Vagina (tissue), 2 donors: ENCODE data around the gene ZFP64. TPM values are rescaled to one million over a fixed set of nuclear protein-coding genes. Genes with fewer than 3 reads are reported as not detected.
"Not testable (repeated sequence)": the region's sequence is repeated elsewhere in the genome, so short reads cannot be mapped to it uniquely, and the experiment has no call there.

Experiments used
- DNase-seq, 2 donors: peaks; one replicate each; pipeline ENCODE4 v3.0.0-alpha.2; 2017; ENCODE audit errors: extremely low spot score in 2 of 2
- H3K27ac ChIP-seq: fragments of 200-600 bp; sonication (generic); one replicate; pipeline ENCODE4 v1.5.1; 2019
- H3K27me3 ChIP-seq: fragments of 200-600 bp; sonication (generic); one replicate; pipeline ENCODE4 v1.5.1; 2019
- H3K36me3 ChIP-seq, 2 donors: fragments of 200-600 bp; sonication (generic); one replicate each; pipeline ENCODE4 v1.5.1; 2017 to 2019
- H3K4me1 ChIP-seq: fragments of 200-600 bp; sonication (generic); one replicate; pipeline ENCODE4 v1.5.1; 2019
- H3K4me3 ChIP-seq, 2 donors: fragments of 200-600 bp; sonication (generic); 1 replicate in 1 of 2; 2 replicates in 1 of 2; pipeline ENCODE4 v1.5.1; 2016 to 2019
- H3K9me3 ChIP-seq: fragments of 200-600 bp; sonication (generic); one replicate; pipeline ENCODE4 v1.5.1; 2019
- CTCF ChIP-seq, 3 experiments: fragments of 450-650 bp in 2 of 3; fragments of 200-600 bp in 1 of 3; sonication (generic) in 1 of 3; IDR thresholded peaks; one replicate each; pipeline ENCODE4 v1.5.1; 2017 to 2019; ENCODE audit warnings: antibody characterized with exemption in 3 of 3, mild to moderate bottlenecking in 2 of 3, moderate library complexity in 2 of 3
- POLR2A ChIP-seq, 2 donors: fragments of 450-650 bp; IDR thresholded peaks; one replicate each; pipeline ENCODE4 v1.6.1; 2017; ENCODE audit warnings: antibody characterized with exemption in 2 of 2, mild to moderate bottlenecking in 2 of 2, moderate library complexity in 2 of 2
- POLR2AphosphoS5 ChIP-seq, 2 donors: sonication (generic); formaldehyde crosslinking; IDR thresholded peaks; one replicate each; pipeline ENCODE4 v1.9.0; 2017; ENCODE audit warnings: antibody characterized with exemption in 2 of 2, mild to moderate bottlenecking in 2 of 2, low read depth in 1 of 2; ENCODE audit not compliant: insufficient read depth in 1 of 2
- intact Hi-C: fragments of 100-400 bp; cut with DNase I; formaldehyde crosslinking; loops from one replicate; pipeline ENCODE4 v1.15.1; 2023
- total RNA-seq: library from RNA; depleted of rRNA; stranded (reverse); fragments of >200 nt; gene quantifications from one replicate; pipeline ENCODE4 v1.2.3, GENCODE V29; 2016

The ZFP64 gene
- total RNA-seq, 1 donor from 2014 or later: 18.4 TPM

DNA sequence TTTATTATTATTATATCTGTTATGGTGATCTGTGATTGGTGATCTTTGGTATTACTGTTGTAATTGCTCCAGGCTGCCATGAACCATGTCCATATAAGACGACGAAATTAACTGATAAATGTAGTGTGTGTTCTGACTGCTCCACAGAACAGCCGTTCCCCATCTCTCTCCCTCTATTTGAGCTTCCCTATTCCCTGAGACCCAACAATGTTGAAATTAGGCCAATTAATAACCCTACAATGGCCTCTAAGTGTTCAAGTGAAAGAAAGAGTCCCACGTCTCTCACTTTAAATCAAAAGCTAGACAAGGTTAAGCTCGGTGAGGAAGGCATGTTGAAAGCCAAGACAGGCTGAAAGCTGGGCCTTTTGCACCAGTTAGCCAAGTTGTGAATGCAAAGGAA, 51.6 kb downstream of the ZFP64 start:
- Histone ChIP-seq H3K4me3 (no peak overlapping the region), H3K9me3 (no peaks in the 10 kb centered on the region), H3K4me1 (no peaks in the 10 kb centered on the region), H3K27ac (no peak overlapping the region), H3K36me3 (no peaks in the 10 kb centered on the region), H3K27me3 (no peaks in the 10 kb centered on the region)
- DNase-seq: no peak
- intact Hi-C loops: no loop called here
- TF ChIP-seq CTCF (IDR thresholded peaks at IDR 0.05) (no peak), POLR2AphosphoS5 (IDR thresholded peaks at IDR 0.05; ENCODE audit: insufficient read depth in 1 of 2, low read depth in 1 of 2) (no peak), POLR2A (IDR thresholded peaks at IDR 0.05) (no peak)

DNA sequence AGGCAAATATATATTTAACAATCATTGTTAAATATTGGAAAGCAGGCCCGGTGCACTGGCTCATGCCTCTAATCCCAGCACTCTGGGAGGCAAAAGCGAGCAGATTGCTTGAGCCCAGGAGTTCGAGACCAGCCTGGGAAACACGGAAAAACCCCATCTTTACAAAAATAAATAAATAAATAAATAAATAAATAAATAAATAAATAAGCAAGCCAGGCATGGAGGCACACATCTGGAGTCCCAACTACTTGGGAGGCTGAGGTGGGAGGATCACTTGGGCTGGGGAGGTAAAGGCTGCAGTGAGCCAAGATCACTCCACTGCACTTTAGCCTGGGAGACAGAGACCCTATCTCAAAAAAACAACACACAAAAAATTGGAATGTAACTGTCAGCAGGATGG, 53.7 kb downstream of the ZFP64 start:
- no peaks in the 10 kb centered on the region for H3K36me3 ChIP-seq
- no peak for DNase-seq
- H3K9me3 ChIP-seq: no peaks in the 10 kb centered on the region
- intact Hi-C loops: no loop called here
- H3K4me1 ChIP-seq: no peaks in the 10 kb centered on the region
- no peak overlapping the region for H3K4me3 ChIP-seq
- TF ChIP-seq POLR2AphosphoS5 (IDR thresholded peaks at IDR 0.05; ENCODE audit: insufficient read depth in 1 of 2, low read depth in 1 of 2) (no peak), CTCF (IDR thresholded peaks at IDR 0.05) (no peak), POLR2A (IDR thresholded peaks at IDR 0.05) (no peak)
- no peaks in the 10 kb centered on the region for H3K27me3 ChIP-seq
- H3K27ac ChIP-seq: no peak overlapping the region

DNA sequence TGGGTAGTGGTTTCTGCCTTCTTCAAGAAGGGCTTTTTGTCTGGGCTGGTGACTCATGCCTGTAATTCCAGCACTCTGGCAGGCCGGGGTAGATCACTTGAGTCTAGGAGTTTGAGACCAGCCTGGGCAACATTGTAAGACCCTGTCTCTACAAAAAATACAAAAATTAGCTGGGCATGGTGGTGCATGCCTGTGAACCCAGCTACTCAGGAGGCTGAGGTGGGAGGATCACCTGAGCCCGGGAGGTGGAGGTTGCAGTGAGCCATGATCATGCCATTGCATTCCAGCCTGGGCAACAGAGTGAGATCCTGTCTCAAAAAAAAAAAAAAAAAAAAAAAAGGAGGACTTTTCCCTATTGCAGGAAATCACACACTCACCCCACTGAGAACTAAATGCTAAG, 57.9 kb downstream of the ZFP64 start:
- H3K27ac ChIP-seq, H3K4me1 ChIP-seq, H3K4me3 ChIP-seq, H3K9me3 ChIP-seq, H3K27me3 ChIP-seq, DNase-seq, H3K36me3 ChIP-seq, intact Hi-C loops: not testable (repeated sequence)

GRCh38 chr20:52132337-52132736, 59.2 kb downstream of the ZFP64 start:
- Histone ChIP-seq H3K27ac (no peak overlapping the region), H3K4me3 (no peak overlapping the region), H3K36me3 (no peaks in the 10 kb centered on the region), H3K27me3 (no peaks in the 10 kb centered on the region), H3K4me1 (no peaks in the 10 kb centered on the region), H3K9me3 (no peaks in the 10 kb centered on the region)
- intact Hi-C loops: no loop called here
- no peak for DNase-seq
- no peak for TF ChIP-seq POLR2A (IDR thresholded peaks at IDR 0.05)
- TF ChIP-seq POLR2AphosphoS5 (IDR thresholded peaks at IDR 0.05; ENCODE audit: insufficient read depth in 1 of 2, low read depth in 1 of 2): no peak
- no peak for TF ChIP-seq CTCF (IDR thresholded peaks at IDR 0.05)

- no peak overlapping the region for H3K4me3 ChIP-seq
- H3K36me3 ChIP-seq: no peaks in the 10 kb centered on the region
- TF ChIP-seq POLR2A (IDR thresholded peaks at IDR 0.05) (no peak), CTCF (IDR thresholded peaks at IDR 0.05) (no peak), POLR2AphosphoS5 (IDR thresholded peaks at IDR 0.05; ENCODE audit: insufficient read depth in 1 of 2, low read depth in 1 of 2) (no peak)
- intact Hi-C loops: no loop called here
- DNase-seq: no peak
- H3K9me3 ChIP-seq: no peaks in the 10 kb centered on the region
- H3K27me3 ChIP-seq: no peaks in the 10 kb centered on the region
- no peaks in the 10 kb centered on the region for H3K4me1 ChIP-seq
- H3K27ac ChIP-seq: no peak overlapping the region
Measured at GRCh38 chr20:52131048-52131643, 60.4 kb downstream of the ZFP64 start.
